ENCODE data around the gene OBSCN.

The OBSCN gene

DNA sequence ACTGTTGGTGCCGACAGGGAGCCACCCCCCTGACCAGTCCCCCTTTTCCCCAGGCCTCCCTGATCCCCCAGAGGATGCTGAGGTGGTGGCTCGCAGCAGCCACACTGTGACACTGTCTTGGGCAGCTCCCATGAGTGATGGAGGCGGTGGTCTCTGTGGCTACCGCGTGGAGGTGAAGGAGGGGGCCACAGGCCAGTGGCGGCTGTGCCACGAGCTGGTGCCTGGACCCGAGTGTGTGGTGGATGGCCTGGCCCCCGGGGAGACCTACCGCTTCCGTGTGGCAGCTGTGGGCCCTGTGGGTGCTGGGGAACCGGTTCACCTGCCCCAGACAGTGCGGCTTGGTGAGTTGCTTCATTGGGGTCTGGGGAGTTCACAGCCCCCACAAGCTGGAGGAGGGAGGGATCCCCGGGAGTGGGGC, 109.6 kb downstream of the OBSCN start:
- H3K4me3 ChIP-seq (ENCODE audit: low read depth, low read length): no peak overlapping the region
- no peaks in the 10 kb centered on the region for H3K9me3 ChIP-seq
- no peaks in the 10 kb centered on the region for H3K4me1 ChIP-seq
- no peak for TF ChIP-seq CTCF (IDR thresholded peaks at IDR 0.05; ENCODE audit: low read depth, low read length)
- H3K27me3 ChIP-seq: no peaks in the 10 kb centered on the region
- H3K36me3 ChIP-seq: no peaks in the 10 kb centered on the region
- no peak for DNase-seq

GRCh38 chr1:228317891-228318810, 110.3 kb downstream of the OBSCN start:
- no peak for DNase-seq
- Histone ChIP-seq H3K9me3 (no peaks in the 10 kb centered on the region), H3K36me3 (no peaks in the 10 kb centered on the region), H3K27me3 (no peaks in the 10 kb centered on the region), H3K4me1 (no peaks in the 10 kb centered on the region), H3K4me3 (ENCODE audit: low read depth, low read length) (no peak overlapping the region)
- TF ChIP-seq CTCF (IDR thresholded peaks at IDR 0.05; ENCODE audit: low read depth, low read length): no peak

GRCh38 chr1:228318823-228319241, 111.0 kb downstream of the OBSCN start:
- DNase-seq: no peak
- no peaks in the 10 kb centered on the region for H3K36me3 ChIP-seq
- TF ChIP-seq CTCF (IDR thresholded peaks at IDR 0.05; ENCODE audit: low read depth, low read length): no peak

GRCh38 chr1:228319352-228320088, 111.7 kb downstream of the OBSCN start:
- Histone ChIP-seq H3K9me3 (no peaks in the 10 kb centered on the region), H3K4me3 (ENCODE audit: low read depth, low read length) (no peak overlapping the region), H3K27me3 (no peaks in the 10 kb centered on the region), H3K36me3 (no peaks in the 10 kb centered on the region), H3K4me1 (no peaks in the 10 kb centered on the region)
- TF ChIP-seq CTCF (IDR thresholded peaks at IDR 0.05; ENCODE audit: low read depth, low read length): no peak
- DNase-seq: no peak

More at GRCh38 chr1:228318823-228319241, 111.0 kb downstream of the OBSCN start:
- H3K4me3 ChIP-seq (ENCODE audit: low read depth, low read length): no peak overlapping the region
- no peaks in the 10 kb centered on the region for H3K27me3 ChIP-seq
- H3K9me3 ChIP-seq: no peaks in the 10 kb centered on the region
- H3K4me1 ChIP-seq: no peaks in the 10 kb centered on the region

DNA sequence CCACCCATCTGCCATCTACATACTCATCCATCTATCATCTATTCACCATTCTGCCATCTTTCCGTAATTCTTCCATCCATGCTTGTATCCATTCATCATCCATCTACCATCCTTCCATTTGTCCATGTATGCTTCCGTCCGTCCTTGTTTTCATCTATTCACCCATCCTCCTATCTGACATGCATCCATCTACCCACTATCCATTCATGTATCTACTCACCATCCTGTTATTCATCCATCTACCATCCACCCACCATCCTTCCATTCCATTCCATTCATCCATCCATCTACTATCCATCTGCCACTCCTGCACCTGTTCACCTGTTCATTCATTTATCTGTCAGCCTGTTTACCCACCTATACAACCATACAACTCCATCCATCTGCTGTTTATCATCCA, 112.5 kb downstream of the OBSCN start:
- H3K36me3 ChIP-seq: no peaks in the 10 kb centered on the region
- H3K4me1 ChIP-seq: no peaks in the 10 kb centered on the region
- no peak for TF ChIP-seq CTCF (IDR thresholded peaks at IDR 0.05; ENCODE audit: low read depth, low read length)
- H3K27me3 ChIP-seq: no peaks in the 10 kb centered on the region
- no peak for DNase-seq
- H3K4me3 ChIP-seq (ENCODE audit: low read depth, low read length): no peak overlapping the region
- no peaks in the 10 kb centered on the region for H3K9me3 ChIP-seq
